Erythroblast (primary cell): ENCODE data around the gene DLGAP5.

Source experiments
- GATA1 ChIP-seq: IDR thresholded peaks from 2 replicates; pipeline ENCODE4 v1.6.1; 2011; ENCODE audit warnings: low read depth, mild to moderate bottlenecking, control low read depth, low read length, moderate library complexity
- POLR2A ChIP-seq: IDR thresholded peaks from 2 replicates; pipeline ENCODE4 v1.6.1; 2011; ENCODE audit warnings: mild to moderate bottlenecking, low read length

GRCh38 chr14:55221968-55222367 lies 30.6 kb upstream of the DLGAP5 start:
- TF ChIP-seq POLR2A (no peak), GATA1 (no peak)
